ENCODE results near the gene NLGN2.

The NLGN2 gene

GRCh38 chr17:7413346-7413985 is 5.8 kb downstream of the NLGN2 start:
- peaks cover 15% of the 10 kb centered on the region for H3K36me3 ChIP-seq (replicated peaks)

DNA sequence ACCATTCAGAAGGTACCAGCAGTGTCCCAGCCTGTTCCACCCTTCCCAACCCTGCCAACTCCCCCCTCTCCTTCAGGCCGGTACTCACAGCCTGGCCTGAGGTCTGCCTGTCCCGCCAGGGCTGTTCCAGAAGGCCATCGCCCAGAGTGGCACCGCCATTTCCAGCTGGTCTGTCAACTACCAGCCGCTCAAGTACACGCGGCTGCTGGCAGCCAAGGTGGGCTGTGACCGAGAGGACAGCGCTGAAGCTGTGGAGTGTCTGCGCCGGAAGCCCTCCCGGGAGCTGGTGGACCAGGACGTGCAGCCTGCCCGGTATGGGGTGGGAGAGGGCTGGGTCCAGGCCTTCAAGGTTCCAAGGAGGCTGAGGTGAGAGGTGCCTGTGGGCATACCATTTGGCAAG is 7.2 kb downstream of the NLGN2 start:
- no peaks in the 10 kb centered on the region for H3K27me3 ChIP-seq (ENCODE audit: low read depth)
- H3K36me3 ChIP-seq (replicated peaks), result peaks cover 10% of the 10 kb centered on the region
- H3K4me1 ChIP-seq, result no peaks in the 10 kb centered on the region
- H3K4me3 ChIP-seq, result no peak overlapping the region
- no peak for DNase-seq (ENCODE audit: low spot score in 2 of 2)
- in situ Hi-C loops (cut with MboI; ENCODE audit: low sequenced_read_pairs), result no loop called here
- no peaks in the 10 kb centered on the region for H3K9me3 ChIP-seq

More at GRCh38 chr17:7413346-7413985, 5.8 kb downstream of the NLGN2 start:
- in situ Hi-C loops (cut with MboI; ENCODE audit: low sequenced_read_pairs), result no loop called here
- H3K9me3 ChIP-seq, result no peaks in the 10 kb centered on the region
- H3K4me1 ChIP-seq, result no peaks in the 10 kb centered on the region
- no peak for DNase-seq (ENCODE audit: low spot score in 2 of 2)
- no peaks in the 10 kb centered on the region for H3K27me3 ChIP-seq (ENCODE audit: low read depth)
- no peak overlapping the region for H3K4me3 ChIP-seq

GRCh38 chr17:7415784-7416183 is 8.1 kb downstream of the NLGN2 start:
- H3K9me3 ChIP-seq, result no peaks in the 10 kb centered on the region
- in situ Hi-C loops (cut with MboI; ENCODE audit: low sequenced_read_pairs), result no loop called here
- DNase-seq (ENCODE audit: low spot score in 2 of 2), result no peak
- H3K36me3 ChIP-seq (replicated peaks), result peaks cover 5% of the 10 kb centered on the region; the same call in 1 of the 2 replicates
- no peaks in the 10 kb centered on the region for H3K27me3 ChIP-seq (ENCODE audit: low read depth)
- no peaks in the 10 kb centered on the region for H3K4me1 ChIP-seq
- no peak overlapping the region for H3K4me3 ChIP-seq

- H3K9me3 ChIP-seq, result no peaks in the 10 kb centered on the region
Measured at GRCh38 chr17:7416323-7416722, 8.7 kb downstream of the NLGN2 start.

GRCh38 chr17:7417056-7417655 is 9.5 kb downstream of the NLGN2 start:
- in situ Hi-C loops (cut with MboI; ENCODE audit: low sequenced_read_pairs), result no loop called here
- Histone ChIP-seq H3K4me1 (no peaks in the 10 kb centered on the region), H3K9me3 (no peaks in the 10 kb centered on the region), H3K27me3 (ENCODE audit: low read depth) (no peaks in the 10 kb centered on the region), H3K4me3 (no peak overlapping the region), H3K36me3 (replicated peaks) (peaks cover 5% of the 10 kb centered on the region; the same call in 1 of the 2 replicates)
- DNase-seq (ENCODE audit: low spot score in 2 of 2), result no peak

More at GRCh38 chr17:7416323-7416722, 8.7 kb downstream of the NLGN2 start:
- Histone ChIP-seq H3K27me3 (ENCODE audit: low read depth) (no peaks in the 10 kb centered on the region), H3K4me3 (no peak overlapping the region), H3K4me1 (no peaks in the 10 kb centered on the region), H3K36me3 (replicated peaks) (peaks cover 5% of the 10 kb centered on the region; the same call in 1 of the 2 replicates)
- no peak for DNase-seq (ENCODE audit: low spot score in 2 of 2)
- in situ Hi-C loops (cut with MboI; ENCODE audit: low sequenced_read_pairs), result no loop called here

DNA sequence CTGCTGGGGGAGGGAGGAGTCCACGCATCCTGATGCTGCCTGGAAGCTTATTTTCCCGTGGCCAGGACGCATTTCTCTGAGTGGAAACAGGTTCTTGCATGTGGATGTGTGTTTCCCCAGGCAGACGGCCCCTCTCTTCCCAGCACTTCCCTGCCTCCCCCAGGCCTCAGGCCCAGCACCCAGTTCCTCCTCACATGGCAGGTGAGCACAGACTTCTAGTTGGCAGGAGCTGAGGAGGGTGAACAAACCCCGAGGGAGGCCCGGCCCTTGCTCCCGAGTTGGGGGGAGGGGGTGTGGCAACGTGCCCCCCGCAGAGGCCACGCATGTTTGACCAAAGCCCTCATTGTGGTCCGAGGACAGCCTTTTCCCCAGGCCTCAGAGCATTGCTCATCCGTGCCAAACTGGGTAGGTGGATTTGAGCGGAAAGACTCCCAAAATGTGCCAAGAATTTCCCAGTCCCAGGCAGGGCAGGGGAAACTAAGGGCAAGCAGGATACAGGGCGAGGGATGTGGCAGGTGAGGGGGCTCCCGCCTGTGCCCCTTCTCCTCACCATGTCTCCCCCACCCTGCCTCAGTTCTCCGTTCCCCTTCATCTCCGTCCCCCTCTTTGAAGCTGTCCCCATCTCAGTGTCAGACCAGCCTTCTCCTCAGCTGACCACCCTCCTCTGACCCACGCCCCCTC is 11.0 kb downstream of the NLGN2 start:
- in situ Hi-C loops (cut with MboI; ENCODE audit: low sequenced_read_pairs), result no loop called here
- Histone ChIP-seq H3K9me3 (no peaks in the 10 kb centered on the region), H3K4me3 (no peak overlapping the region), H3K4me1 (no peaks in the 10 kb centered on the region), H3K27me3 (ENCODE audit: low read depth) (no peaks in the 10 kb centered on the region), H3K36me3 (replicated peaks) (peaks cover 5% of the 10 kb centered on the region; the same call in 1 of the 2 replicates)
- DNase-seq (ENCODE audit: low spot score in 2 of 2), result no peak

GRCh38 chr17:7419819-7420610 is 12.4 kb downstream of the NLGN2 start, which contains the start of gene SPEM1:
SPEM1 (plus strand) TSS chr17:7420324; CDS start chr17:7420385, 61 bp downstream.
- no peaks in the 10 kb centered on the region for H3K9me3 ChIP-seq
- in situ Hi-C loops (cut with MboI; ENCODE audit: low sequenced_read_pairs), result no loop called here
- DNase-seq (ENCODE audit: low spot score in 2 of 2), result no peak

GRCh38 chr17:7421186-7421585 is 13.5 kb downstream of the NLGN2 start:
- no peak for DNase-seq (ENCODE audit: low spot score in 2 of 2)
- in situ Hi-C loops (cut with MboI; ENCODE audit: low sequenced_read_pairs), result no loop called here
- Histone ChIP-seq H3K36me3 (replicated peaks) (no peaks in the 10 kb centered on the region), H3K27me3 (ENCODE audit: low read depth) (no peaks in the 10 kb centered on the region), H3K4me1 (no peaks in the 10 kb centered on the region), H3K9me3 (no peaks in the 10 kb centered on the region), H3K4me3 (no peak overlapping the region)

More at GRCh38 chr17:7419819-7420610, 12.4 kb downstream of the NLGN2 start, which contains the start of gene SPEM1:
- no peaks in the 10 kb centered on the region for H3K27me3 ChIP-seq (ENCODE audit: low read depth)
- H3K4me1 ChIP-seq, result no peaks in the 10 kb centered on the region
- H3K36me3 ChIP-seq (replicated peaks), result peaks cover 5% of the 10 kb centered on the region; the same call in 1 of the 2 replicates
- H3K4me3 ChIP-seq, result no peak within 1 kb of the TSS

DNA sequence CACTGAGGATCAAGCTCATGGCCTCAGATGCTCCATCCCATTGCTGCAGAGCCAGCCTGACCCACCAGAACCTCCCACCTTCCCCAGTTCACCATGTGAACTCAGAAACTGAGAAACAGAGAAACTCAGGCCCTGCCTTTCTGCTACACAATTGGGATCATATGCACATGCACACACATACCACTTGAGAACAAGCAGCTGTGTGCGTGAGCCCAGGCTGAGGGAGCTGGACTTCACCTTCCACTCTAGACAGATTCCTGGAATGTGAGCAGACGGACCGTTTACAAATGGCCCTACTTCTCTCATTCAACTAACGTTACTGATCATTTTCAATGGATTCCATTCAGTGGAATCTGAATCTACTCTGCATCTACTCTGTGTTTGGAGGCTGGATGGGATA is 16.0 kb downstream of the NLGN2 start:
- no peak for DNase-seq (ENCODE audit: low spot score in 2 of 2)
- no peak overlapping the region for H3K4me3 ChIP-seq
- no peaks in the 10 kb centered on the region for H3K36me3 ChIP-seq (replicated peaks)
- H3K4me1 ChIP-seq, result no peaks in the 10 kb centered on the region
- H3K9me3 ChIP-seq, result no peaks in the 10 kb centered on the region
- in situ Hi-C loops (cut with MboI; ENCODE audit: low sequenced_read_pairs), result no loop called here
- H3K27me3 ChIP-seq (ENCODE audit: low read depth), result no peaks in the 10 kb centered on the region

DNA sequence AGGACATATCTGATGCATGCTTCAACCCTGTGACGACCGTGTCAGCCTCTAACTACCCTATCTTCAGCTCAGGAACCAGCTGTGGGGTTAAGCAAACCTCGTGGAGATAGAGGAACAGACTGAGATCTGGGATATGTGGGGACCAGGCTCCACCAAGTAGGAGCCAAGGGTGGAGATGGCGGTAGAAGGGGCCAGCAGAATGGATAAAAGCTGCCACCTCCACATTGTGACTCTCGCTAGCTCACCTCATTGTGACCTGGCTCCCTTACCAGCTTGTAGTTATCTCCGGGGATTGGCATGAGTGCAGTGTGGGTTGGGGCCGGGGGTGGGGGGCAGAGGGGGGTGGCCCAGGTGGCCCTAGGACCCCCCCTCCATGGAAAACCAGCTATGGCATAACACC is 17.7 kb downstream of the NLGN2 start, which contains the start of gene SPEM2:
TSS of gene SPEM2 (plus strand) at position 301 of the 400 bp plus-strand sequence. CDS start at position 374, 73 bp downstream.
- DNase-seq (ENCODE audit: low spot score in 2 of 2), result no peak
- in situ Hi-C loops (cut with MboI; ENCODE audit: low sequenced_read_pairs), result no loop called here
- Histone ChIP-seq H3K9me3 (no peaks in the 10 kb centered on the region; the same call in 1 of the 2 replicates), H3K36me3 (replicated peaks) (no peaks in the 10 kb centered on the region), H3K4me1 (no peaks in the 10 kb centered on the region), H3K27me3 (ENCODE audit: low read depth) (no peaks in the 10 kb centered on the region), H3K4me3 (no peak within 1 kb of the TSS)

DNA sequence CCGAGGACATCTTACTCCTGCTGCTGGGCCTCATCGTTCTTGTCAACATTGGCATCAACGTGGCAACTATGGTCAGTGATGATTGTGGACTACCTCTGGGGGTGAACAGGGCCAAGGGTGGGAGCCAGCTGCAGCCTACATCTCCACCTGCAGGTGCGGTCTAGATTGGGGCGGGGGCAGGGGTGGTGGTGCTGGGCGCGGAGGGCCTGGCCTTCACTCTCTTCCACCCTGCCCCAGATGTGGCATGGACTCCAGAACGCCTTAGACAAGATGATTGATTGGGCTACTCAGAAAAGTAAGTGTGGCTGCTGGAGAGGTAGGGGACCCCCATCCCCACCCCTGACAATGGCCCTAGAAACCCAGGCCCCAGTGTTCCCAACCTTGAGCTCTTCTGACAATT is 18.1 kb downstream of the NLGN2 start:
- Histone ChIP-seq H3K36me3 (replicated peaks) (no peaks in the 10 kb centered on the region), H3K9me3 (no peaks in the 10 kb centered on the region; the same call in 1 of the 2 replicates), H3K4me3 (no peak overlapping the region), H3K27me3 (ENCODE audit: low read depth) (no peaks in the 10 kb centered on the region), H3K4me1 (no peaks in the 10 kb centered on the region)
- in situ Hi-C loops (cut with MboI; ENCODE audit: low sequenced_read_pairs), result no loop called here
- DNase-seq (ENCODE audit: low spot score in 2 of 2), result no peak

DNA sequence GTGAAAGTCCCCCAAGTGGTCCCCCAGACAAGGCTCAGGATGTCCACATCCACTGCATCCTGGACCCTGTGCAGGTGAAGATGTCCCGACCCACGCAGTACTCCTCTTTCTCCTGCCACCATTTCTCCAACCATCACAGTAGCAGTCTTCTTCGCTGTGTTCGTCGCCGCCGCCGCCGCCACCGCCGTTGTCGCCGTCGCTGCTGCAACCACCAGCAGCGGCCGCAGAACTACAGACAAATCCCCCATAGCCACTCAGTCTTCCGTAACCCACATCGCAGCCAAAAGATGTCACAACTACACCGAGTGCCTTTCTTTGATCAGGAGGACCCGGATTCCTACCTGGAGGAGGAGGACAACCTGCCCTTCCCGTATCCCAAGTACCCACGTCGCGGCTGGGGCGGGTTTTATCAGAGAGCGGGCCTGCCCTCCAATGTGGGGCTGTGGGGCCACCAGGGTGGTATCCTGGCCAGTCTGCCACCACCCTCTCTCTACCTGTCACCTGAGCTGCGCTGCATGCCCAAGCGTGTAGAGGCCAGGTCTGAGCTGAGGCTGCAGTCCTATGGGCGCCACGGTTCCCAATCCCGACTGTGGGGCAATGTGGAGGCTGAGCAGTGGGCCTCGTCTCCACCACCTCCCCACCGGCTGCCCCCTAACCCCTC is 18.7 kb downstream of the NLGN2 start:
- in situ Hi-C loops (cut with MboI; ENCODE audit: low sequenced_read_pairs), result no loop called here
- Histone ChIP-seq H3K9me3 (no peaks in the 10 kb centered on the region; the same call in 1 of the 2 replicates), H3K36me3 (replicated peaks) (no peaks in the 10 kb centered on the region), H3K4me1 (no peaks in the 10 kb centered on the region), H3K27me3 (ENCODE audit: low read depth) (no peaks in the 10 kb centered on the region), H3K4me3 (no peak overlapping the region)
- DNase-seq (ENCODE audit: low spot score in 2 of 2), result no peak
